Measurements from ENCODE around the gene MYL11. TPM values are rescaled to one million over a fixed set of nuclear protein-coding genes. Genes with fewer than 3 reads are reported as not detected.

Gene MYL11
- total and polyA plus RNA-seq, 12 donors, result 0.41 to 3.7 TPM; not detected in 10

DNA sequence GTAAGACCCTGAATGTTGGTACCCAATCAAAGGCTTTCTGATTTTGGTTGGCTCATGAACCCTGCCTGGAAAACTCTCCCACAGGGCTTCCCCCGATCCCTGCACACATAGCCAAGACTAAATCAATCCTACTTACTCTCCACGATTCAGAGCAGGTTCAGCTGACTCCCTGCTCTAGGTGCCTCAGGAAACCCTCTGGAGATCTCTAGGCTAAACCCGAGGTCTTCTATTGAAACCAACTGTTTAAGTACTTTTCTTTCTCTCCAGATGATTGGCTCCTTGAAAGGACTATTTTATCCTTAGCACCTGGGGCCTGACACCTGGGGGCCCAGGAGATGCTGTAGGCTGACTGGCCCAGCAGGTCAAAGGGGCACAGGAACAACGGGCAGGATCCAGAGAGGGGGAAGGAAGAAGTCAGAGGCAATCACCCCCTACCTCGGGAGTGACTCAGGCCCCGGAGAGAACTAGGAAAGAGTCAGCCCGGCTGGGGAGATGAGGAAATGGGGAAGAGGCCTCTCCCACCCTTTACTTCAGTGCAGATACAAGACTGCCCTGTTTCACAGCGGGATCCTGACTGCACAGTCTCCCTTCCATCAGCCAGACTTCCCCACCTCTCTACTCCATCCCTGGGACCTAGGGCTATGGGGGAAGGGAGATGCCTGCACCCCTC, 6.3 kb upstream of the MYL11 start:
- 2% methylated on average over 8 of the region's 8 CpGs for WGBS, 2 donors
- H3K9me3 ChIP-seq, result no peaks in the 10 kb centered on the region
- TF ChIP-seq, protein P1, sequence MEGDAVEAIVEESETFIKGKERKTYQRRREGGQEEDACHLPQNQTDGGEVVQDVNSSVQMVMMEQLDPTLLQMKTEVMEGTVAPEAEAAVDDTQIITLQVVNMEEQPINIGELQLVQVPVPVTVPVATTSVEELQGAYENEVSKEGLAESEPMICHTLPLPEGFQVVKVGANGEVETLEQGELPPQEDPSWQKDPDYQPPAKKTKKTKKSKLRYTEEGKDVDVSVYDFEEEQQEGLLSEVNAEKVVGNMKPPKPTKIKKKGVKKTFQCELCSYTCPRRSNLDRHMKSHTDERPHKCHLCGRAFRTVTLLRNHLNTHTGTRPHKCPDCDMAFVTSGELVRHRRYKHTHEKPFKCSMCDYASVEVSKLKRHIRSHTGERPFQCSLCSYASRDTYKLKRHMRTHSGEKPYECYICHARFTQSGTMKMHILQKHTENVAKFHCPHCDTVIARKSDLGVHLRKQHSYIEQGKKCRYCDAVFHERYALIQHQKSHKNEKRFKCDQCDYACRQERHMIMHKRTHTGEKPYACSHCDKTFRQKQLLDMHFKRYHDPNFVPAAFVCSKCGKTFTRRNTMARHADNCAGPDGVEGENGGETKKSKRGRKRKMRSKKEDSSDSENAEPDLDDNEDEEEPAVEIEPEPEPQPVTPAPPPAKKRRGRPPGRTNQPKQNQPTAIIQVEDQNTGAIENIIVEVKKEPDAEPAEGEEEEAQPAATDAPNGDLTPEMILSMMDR (IDR thresholded peaks at IDR 0.05), result no peak
- H3K27me3 ChIP-seq, result no peaks in the 10 kb centered on the region
- no peak for DNase-seq
- ATAC-seq, result no peak
- H3K4me1 ChIP-seq, result peaks cover 15 to 67% (median 48%) of the 10 kb centered on the region in 9 donors
- H3K4me3 ChIP-seq, result peak overlapping the region; percentile 67 to 97 (median 90)
- H3K36me3 ChIP-seq, result peaks cover 0 to 37% (median 6%) of the 10 kb centered on the region in 9 donors
- intact Hi-C loops (cut with DNase I), result loop anchor here in 2 of 10 donors (5.0 kb wide), 2 partner anchors 39 to 41 kb away; partner anchors contain the start of gene ZNF771 (in 1 of the 2)
- H3K27ac ChIP-seq, result peak overlapping the region in 8 of 10 donors; percentile 15 to 92 (median 85)

DNA sequence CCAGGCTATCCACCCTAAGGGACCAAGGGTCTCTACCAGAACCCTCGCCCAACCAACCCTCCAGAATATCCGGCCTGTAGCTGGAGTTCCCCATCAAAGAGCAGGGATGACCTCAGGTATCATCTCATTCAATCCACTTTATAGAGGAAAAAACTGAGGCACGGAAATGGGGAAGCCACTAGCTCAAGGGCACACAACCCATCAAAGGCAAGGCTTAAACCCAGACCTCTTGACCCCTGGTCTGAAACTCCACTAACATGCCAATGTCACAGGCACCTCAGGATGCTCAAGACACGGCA, 5.9 kb upstream of the MYL11 start:
- intact Hi-C loops (cut with DNase I), result loop anchor here in 2 of 10 donors (5.0 kb wide), 2 partner anchors 39 to 41 kb away; partner anchors contain the start of gene ZNF771 (in 1 of the 2)
- H3K27ac ChIP-seq, result peak overlapping the region in 8 of 10 donors; percentile 21 to 92 (median 86)
- WGBS, 2 donors, result 6 to 14% methylated on average over 4 of the region's 4 CpGs

DNA sequence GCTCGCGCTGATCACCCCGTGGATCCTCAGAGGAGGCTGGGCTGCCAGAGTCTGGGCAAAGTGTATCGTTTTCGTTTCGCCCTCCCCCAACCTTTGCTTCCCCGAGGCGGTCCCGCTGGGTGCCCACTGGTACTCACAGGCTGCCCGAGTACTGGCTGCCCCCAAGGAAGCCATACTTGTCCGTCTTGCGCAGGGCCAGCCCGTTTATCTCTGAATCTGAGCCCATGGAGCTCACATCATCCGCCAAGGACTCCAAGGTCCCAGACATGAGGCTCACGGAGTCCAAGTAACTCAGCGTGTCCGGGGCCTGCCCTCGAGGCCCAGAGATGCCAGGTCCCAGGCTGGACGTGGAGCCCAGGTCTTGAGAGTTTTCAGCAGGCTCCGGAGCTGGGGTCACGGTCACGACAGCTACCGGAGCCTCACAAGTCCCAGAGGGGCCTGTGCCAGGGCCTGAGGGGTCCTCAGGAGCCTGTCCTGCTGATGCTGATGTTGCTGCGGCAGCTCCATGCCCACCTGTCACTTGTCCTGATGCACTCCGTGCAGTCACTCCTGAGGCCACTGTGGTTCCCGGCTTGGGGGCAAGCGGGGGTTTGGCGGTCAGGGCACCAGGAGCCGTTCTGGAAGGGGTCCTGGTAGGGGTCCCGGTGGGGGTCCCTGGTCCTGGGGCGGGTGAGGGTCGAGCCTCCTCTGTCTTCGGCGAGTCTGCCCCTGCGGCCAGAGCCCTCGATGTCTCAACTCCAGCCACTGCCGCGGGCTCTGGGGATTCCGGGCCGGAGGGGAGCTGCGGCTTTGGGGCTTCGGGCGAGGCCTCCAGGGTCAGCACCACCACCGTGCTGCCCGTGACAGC, 5.3 kb upstream of the MYL11 start:
- H3K9me3 ChIP-seq, result no peaks in the 10 kb centered on the region
- peak overlapping the region; percentile 67 to 97 (median 90) for H3K4me3 ChIP-seq
- peak overlapping the region; percentile 52 to 95 (median 86) for H3K27ac ChIP-seq
- no peaks in the 10 kb centered on the region for H3K27me3 ChIP-seq
- DNase-seq, result no peak
- H3K36me3 ChIP-seq, result peaks cover 0 to 27% (median 0%) of the 10 kb centered on the region in 9 donors
- no peak for ATAC-seq
- intact Hi-C loops (cut with DNase I), result loop anchor here in 2 of 10 donors (5.0 kb wide), 2 partner anchors 38 to 42 kb away; partner anchors contain the start of gene ZNF771 (in 1 of the 2)
- TF ChIP-seq, protein P1 (IDR thresholded peaks at IDR 0.05), result no peak
- 0 to 1% methylated on average over 45 of the region's 45 CpGs for WGBS, 2 donors
- peaks cover 15 to 66% (median 48%) of the 10 kb centered on the region in 9 donors for H3K4me1 ChIP-seq

More for the DNA sequence above, 5.9 kb upstream of the MYL11 start:
- peak overlapping the region; percentile 67 to 97 (median 90) for H3K4me3 ChIP-seq
- no peaks in the 10 kb centered on the region for H3K27me3 ChIP-seq
- H3K4me1 ChIP-seq, result peaks cover 15 to 67% (median 48%) of the 10 kb centered on the region in 9 donors
- no peak for DNase-seq
- no peak for ATAC-seq
- no peaks in the 10 kb centered on the region for H3K9me3 ChIP-seq
- TF ChIP-seq, protein P1 (IDR thresholded peaks at IDR 0.05), result no peak
- peaks cover 0 to 32% (median under 1%) of the 10 kb centered on the region in 9 donors for H3K36me3 ChIP-seq

GRCh38 chr16:30369938-30370455, 4.6 kb upstream of the MYL11 start:
- Histone ChIP-seq H3K4me3 (peak overlapping the region; percentile 67 to 97 (median 90)), H3K27ac (peak overlapping the region; percentile 52 to 95 (median 86)), H3K4me1 (peaks cover 12 to 60% (median 43%) of the 10 kb centered on the region in 9 donors), H3K9me3 (no peaks in the 10 kb centered on the region), H3K27me3 (no peaks in the 10 kb centered on the region), H3K36me3 (peaks cover 0 to 20% (median 0%) of the 10 kb centered on the region in 9 donors)
- WGBS, 2 donors, result 1% methylated on average over 21 to 75 of the region's 76 CpGs
- intact Hi-C loops (cut with DNase I), result loop anchor here in 2 of 10 donors (5.0 kb wide), 2 partner anchors 37 to 43 kb away; partner anchors contain the start of gene ZNF771 (in 1 of the 2)
- ATAC-seq (peak in 1 of 8 donors; percentile 4), DNase-seq (no peak)
- TF ChIP-seq, protein P1 (IDR thresholded peaks at IDR 0.05), result peak in 1 of 9 donors; percentile 20
